ENCODE data around the gene NHEJ1. TPM values are rescaled to one million over a fixed set of nuclear protein-coding genes. Genes with fewer than 3 reads are reported as not detected.

The NHEJ1 gene
- total and polyA plus RNA-seq, 4 donors, result 6.1 to 13.5 (median 9.9) TPM

- Histone ChIP-seq H3K9ac (ENCODE audit: low read depth in 1 of 2, low read length in 2 of 2) (no peak overlapping the region), H3K4me3 (ENCODE audit: low read depth in 1 of 3, low read length in 3 of 3) (no peak overlapping the region), H3K4me1 (ENCODE audit: control insufficient read depth in 4 of 4, insufficient read depth in 4 of 4, low read length in 3 of 4) (peaks cover 4 to 40% (median 29%) of the 10 kb centered on the region in 4 donors), H3K27me3 (ENCODE audit: control insufficient read depth in 4 of 4, insufficient read depth in 4 of 4, low read length in 3 of 4) (no peaks in the 10 kb centered on the region), H3K36me3 (ENCODE audit: control insufficient read depth in 4 of 4, insufficient read depth in 3 of 4, low read depth in 1 of 4, low read length in 3 of 4) (no peaks in the 10 kb centered on the region), H3K9me3 (ENCODE audit: control insufficient read depth in 4 of 4, low read length in 3 of 4) (no peaks in the 10 kb centered on the region), H3K27ac (ENCODE audit: low read depth in 1 of 2, low read length in 2 of 2) (no peak overlapping the region)
- 81% methylated on average over 12 of the region's 12 CpGs for WGBS
- DNase-seq (ENCODE audit: low spot score), result no peak
- TF ChIP-seq SP1 (IDR thresholded peaks at IDR 0.05) (no peak), FOXA1 (IDR thresholded peaks at IDR 0.05) (no peak), ZBTB33 (IDR thresholded peaks at IDR 0.05) (no peak), YY1 (IDR thresholded peaks at IDR 0.05) (no peak), RXRA (IDR thresholded peaks at IDR 0.05) (no peak), MAX (IDR thresholded peaks at IDR 0.05) (no peak), FOXA2 (IDR thresholded peaks at IDR 0.05) (no peak), ATF3 (IDR thresholded peaks at IDR 0.05) (no peak), HNF4G (IDR thresholded peaks at IDR 0.05) (no peak), CTCF (IDR thresholded peaks at IDR 0.05; ENCODE audit: low read depth, low read length, missing input control) (no peak), EGR1 (IDR thresholded peaks at IDR 0.05; ENCODE audit: low read depth in 2 of 2) (no peak), NR2F2 (IDR thresholded peaks at IDR 0.05) (no peak), RAD21 (IDR thresholded peaks at IDR 0.05) (no peak), TAF1 (conservative IDR thresholded peaks at IDR 0.05) (no peak), HNF4A (conservative IDR thresholded peaks at IDR 0.05) (no peak)
These were observed 42.1 kb downstream of the NHEJ1 start for GRCh38 chr2:219118504-219118903.

GRCh38 chr2:219116776-219117646 is 43.6 kb downstream of the NHEJ1 start:
- Histone ChIP-seq H3K9me3 (ENCODE audit: control insufficient read depth in 4 of 4, low read length in 3 of 4) (no peaks in the 10 kb centered on the region), H3K27me3 (ENCODE audit: control insufficient read depth in 4 of 4, insufficient read depth in 4 of 4, low read length in 3 of 4) (no peaks in the 10 kb centered on the region), H3K27ac (ENCODE audit: low read depth in 1 of 2, low read length in 2 of 2) (peak overlapping the region; percentile 41 to 57), H3K4me1 (ENCODE audit: control insufficient read depth in 4 of 4, insufficient read depth in 4 of 4, low read length in 3 of 4) (peaks cover 2 to 42% (median 27%) of the 10 kb centered on the region in 4 donors), H3K9ac (ENCODE audit: low read depth in 1 of 2, low read length in 2 of 2) (no peak overlapping the region), H3K36me3 (ENCODE audit: control insufficient read depth in 4 of 4, insufficient read depth in 3 of 4, low read depth in 1 of 4, low read length in 3 of 4) (no peaks in the 10 kb centered on the region), H3K4me3 (ENCODE audit: low read depth in 1 of 3, low read length in 3 of 3) (no peak overlapping the region)
- DNase-seq (ENCODE audit: low spot score), result no peak
- 30% methylated on average over 8 of the region's 8 CpGs for WGBS
- TF ChIP-seq FOXA2 (IDR thresholded peaks at IDR 0.05) (peak; percentile 83), ZBTB33 (IDR thresholded peaks at IDR 0.05) (no peak), MAX (IDR thresholded peaks at IDR 0.05) (no peak), HNF4A (conservative IDR thresholded peaks at IDR 0.05) (peak in 1 of 2 donors; percentile 51), RXRA (IDR thresholded peaks at IDR 0.05) (peak in 1 of 2 donors; percentile 62), RAD21 (IDR thresholded peaks at IDR 0.05) (peak; percentile 44 to 59), REST (IDR thresholded peaks at IDR 0.05) (peak; percentile 29), TAF1 (conservative IDR thresholded peaks at IDR 0.05) (no peak), GABPA (IDR thresholded peaks at IDR 0.05 in 1 of 2, conservative IDR thresholded peaks at IDR 0.05 in 1 of 2) (no peak), YY1 (IDR thresholded peaks at IDR 0.05) (peak; percentile 55), EGR1 (IDR thresholded peaks at IDR 0.05; ENCODE audit: low read depth in 2 of 2) (peak in 1 of 2 donors; percentile 29)
